Astrocyte (in vitro differentiated cells and primary cell): ENCODE measurements around the gene CAPN6.

Experiments used
- EZH2 ChIP-seq: IDR thresholded peaks from 2 replicates; pipeline ENCODE4 v1.6.1; 2012; ENCODE audit warnings: mild to moderate bottlenecking, low read length, inconsistent platforms; ENCODE audit not compliant: insufficient read depth
- TF ChIP-seq, protein P1 (sequence below): IDR thresholded peaks from 2 replicates; pipeline ENCODE4 v1.5.1; 2011; ENCODE audit warnings: low read depth, mild to moderate bottlenecking, inconsistent platforms, low read length, moderate library complexity; ENCODE audit not compliant: insufficient read depth

DNA sequence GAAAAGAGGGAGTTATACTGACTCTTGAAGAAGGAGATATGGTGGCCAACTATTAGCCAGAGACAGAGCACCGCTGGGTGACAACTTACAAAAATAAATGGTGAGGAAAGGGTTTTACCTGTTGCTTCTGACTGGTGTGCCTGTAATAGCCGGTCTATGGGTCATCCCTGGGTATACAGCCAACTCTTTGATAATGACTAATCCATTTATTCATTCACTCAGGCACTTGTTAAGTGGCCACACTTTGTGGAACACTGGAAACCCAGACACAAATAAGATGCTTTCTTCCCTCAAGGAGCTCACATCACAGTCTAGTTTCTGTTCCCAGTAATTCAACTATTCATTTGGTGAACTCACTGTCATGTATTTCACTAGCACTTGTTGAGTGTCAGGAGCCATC is 13.2 kb upstream of the CAPN6 start:
- TF ChIP-seq, protein P1, sequence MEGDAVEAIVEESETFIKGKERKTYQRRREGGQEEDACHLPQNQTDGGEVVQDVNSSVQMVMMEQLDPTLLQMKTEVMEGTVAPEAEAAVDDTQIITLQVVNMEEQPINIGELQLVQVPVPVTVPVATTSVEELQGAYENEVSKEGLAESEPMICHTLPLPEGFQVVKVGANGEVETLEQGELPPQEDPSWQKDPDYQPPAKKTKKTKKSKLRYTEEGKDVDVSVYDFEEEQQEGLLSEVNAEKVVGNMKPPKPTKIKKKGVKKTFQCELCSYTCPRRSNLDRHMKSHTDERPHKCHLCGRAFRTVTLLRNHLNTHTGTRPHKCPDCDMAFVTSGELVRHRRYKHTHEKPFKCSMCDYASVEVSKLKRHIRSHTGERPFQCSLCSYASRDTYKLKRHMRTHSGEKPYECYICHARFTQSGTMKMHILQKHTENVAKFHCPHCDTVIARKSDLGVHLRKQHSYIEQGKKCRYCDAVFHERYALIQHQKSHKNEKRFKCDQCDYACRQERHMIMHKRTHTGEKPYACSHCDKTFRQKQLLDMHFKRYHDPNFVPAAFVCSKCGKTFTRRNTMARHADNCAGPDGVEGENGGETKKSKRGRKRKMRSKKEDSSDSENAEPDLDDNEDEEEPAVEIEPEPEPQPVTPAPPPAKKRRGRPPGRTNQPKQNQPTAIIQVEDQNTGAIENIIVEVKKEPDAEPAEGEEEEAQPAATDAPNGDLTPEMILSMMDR, result no peak
- TF ChIP-seq EZH2, result no peak
